Cardiac septum (tissue), 1 donor: ENCODE data around the gene ALDH7A1. TPM values are rescaled to one million over a fixed set of nuclear protein-coding genes. Genes with fewer than 3 reads are reported as not detected.
"Not testable (repeated sequence)": the region's sequence is repeated elsewhere in the genome, so short reads cannot be mapped to it uniquely, and the experiment has no call there.

Experiments used
- DNase-seq: peaks from one replicate; pipeline ENCODE4 v3.0.0-alpha.2; 2020; ENCODE audit warnings: low spot score
- intact Hi-C: fragments of 100-400 bp; cut with DNase I; formaldehyde crosslinking; loops from one replicate; pipeline ENCODE4 v1.14.0; 2022
- long read RNA-seq: library from polyadenylated mRNA; unstranded; transcript quantifications from one replicate; pipeline ENCODE4 v2.0.0, GENCODE V29; 2021
- total RNA-seq: library from RNA; stranded (reverse); fragmentation: NEBNext Ultra II Directional; extraction: Animal tissue kit (Norgen Biotek cat#: 25700); gene quantifications from one replicate; pipeline ENCODE4 v1.2.1, GENCODE V29; 2021
- donor health status: DM: no; HTN: no; CAD: no.

ALDH7A1 gene
- 26.4 TPM for total RNA-seq
- long read RNA-seq, full-length matches to known transcripts: 26 of 30 reads
- long read RNA-seq, partial matches to known transcripts: 2 of 30 reads
- long read RNA-seq, other reads (novel, unspliced or antisense): 2 of 30 reads

GRCh38 chr5:126594748-126595485, at the start of gene ALDH7A1:
Gene ALDH7A1 (minus strand): TSS chr5:126595219. CDS start chr5:126595198, 21 bp downstream.
- intact Hi-C loops: loop anchor here (2.0 to 5.0 kb wide), 2 partner anchors 53 to 256 kb away; no protein-coding TSS in a partner anchor
- DNase-seq: peak; percentile 93

- no peak for DNase-seq
- intact Hi-C loops: no loop called here
These were observed 46.4 kb upstream of the ALDH7A1 start for GRCh38 chr5:126641387-126641786.

- DNase-seq: no peak
- intact Hi-C loops: no loop called here
These were observed 45.8 kb upstream of the ALDH7A1 start for GRCh38 chr5:126640866-126641265.

GRCh38 chr5:126636956-126637355, 41.9 kb upstream of the ALDH7A1 start:
- intact Hi-C loops: no loop called here
- no peak for DNase-seq

- intact Hi-C loops: no loop called here
- no peak for DNase-seq
These were observed 40.6 kb upstream of the ALDH7A1 start for GRCh38 chr5:126635585-126635984.

GRCh38 chr5:126633552-126633951, 38.5 kb upstream of the ALDH7A1 start:
- intact Hi-C loops: no loop called here
- DNase-seq: no peak

GRCh38 chr5:126631920-126632319, 36.9 kb upstream of the ALDH7A1 start:
- intact Hi-C loops: no loop called here
- no peak for DNase-seq

- intact Hi-C loops: no loop called here
These were observed 33.1 kb upstream of the ALDH7A1 start for GRCh38 chr5:126628102-126628501.

GRCh38 chr5:126624534-126624933, 29.5 kb upstream of the ALDH7A1 start:
- no peak for DNase-seq
- intact Hi-C loops: no loop called here

More at GRCh38 chr5:126628102-126628501, 33.1 kb upstream of the ALDH7A1 start:
- no peak for DNase-seq

- DNase-seq: no peak
- intact Hi-C loops: no loop called here
These were observed 24.8 kb upstream of the ALDH7A1 start for GRCh38 chr5:126619781-126620180.

GRCh38 chr5:126617603-126618002, 22.6 kb upstream of the ALDH7A1 start:
- intact Hi-C loops: not testable (repeated sequence)

GRCh38 chr5:126615286-126615685, 20.3 kb upstream of the ALDH7A1 start:
- intact Hi-C loops: no loop called here
- no peak for DNase-seq

More at GRCh38 chr5:126617603-126618002, 22.6 kb upstream of the ALDH7A1 start:
- DNase-seq: not testable (repeated sequence)

- no peak for DNase-seq
- intact Hi-C loops: no loop called here
These were observed 19.0 kb upstream of the ALDH7A1 start for GRCh38 chr5:126613941-126614592.

- no peak for DNase-seq
- intact Hi-C loops: no loop called here
These were observed 15.6 kb upstream of the ALDH7A1 start for GRCh38 chr5:126610616-126611015.

- intact Hi-C loops: no loop called here
- no peak for DNase-seq
These were observed 15.1 kb upstream of the ALDH7A1 start for GRCh38 chr5:126610160-126610559.

GRCh38 chr5:126605525-126605924, 10.5 kb upstream of the ALDH7A1 start:
- DNase-seq: no peak
- intact Hi-C loops: no loop called here

GRCh38 chr5:126603402-126603991, 8.5 kb upstream of the ALDH7A1 start:
- intact Hi-C loops: no loop called here
- no peak for DNase-seq

- intact Hi-C loops: no loop called here
These were observed 5.9 kb upstream of the ALDH7A1 start, which contains the start of gene PHAX for GRCh38 chr5:126600631-126601511. Gene PHAX (plus strand): TSS chr5:126600947. CDS start chr5:126600963, 16 bp downstream.

GRCh38 chr5:126599971-126600630, 5.1 kb upstream of the ALDH7A1 start:
- DNase-seq, intact Hi-C loops: not testable (repeated sequence)

More at GRCh38 chr5:126600631-126601511, 5.9 kb upstream of the ALDH7A1 start, which contains the start of gene PHAX:
- DNase-seq: peak; percentile 94
